ENCODE data around the gene PLCB4.

PLCB4 gene

DNA sequence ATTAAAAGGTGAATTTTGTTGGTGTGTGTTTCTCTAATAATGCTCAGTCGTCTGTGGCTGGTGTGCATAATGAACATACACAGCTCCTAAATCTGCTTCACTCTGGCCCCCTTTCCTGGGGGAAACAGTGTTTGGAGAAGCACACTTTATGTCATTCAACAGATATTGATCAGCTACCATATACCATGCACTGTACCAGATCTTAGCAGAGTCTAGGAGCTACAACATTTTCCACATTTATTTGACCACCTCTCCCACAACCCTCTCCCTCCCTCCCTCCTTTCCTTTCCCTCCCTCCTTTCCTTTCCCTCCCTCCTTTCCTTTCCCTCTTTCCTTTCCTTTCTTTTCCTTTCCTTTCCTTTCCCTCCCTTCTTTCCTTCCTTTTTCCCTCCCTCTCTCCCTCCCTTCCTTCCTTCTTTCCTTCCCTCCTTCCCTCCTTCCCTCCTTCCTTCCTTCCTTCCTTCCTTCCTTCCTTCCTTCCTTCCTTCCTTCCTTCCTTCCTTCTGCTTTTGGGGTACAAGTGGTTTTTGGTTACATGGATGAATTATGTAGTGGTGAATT is 85.7 kb downstream of the PLCB4 start:
- no peak for TF ChIP-seq CTCF (IDR thresholded peaks at IDR 0.05; ENCODE audit: low read depth, low read length)
- DNase-seq (ENCODE audit: extremely low read depth, low read depth) = no peak

- DNase-seq (ENCODE audit: extremely low read depth, low read depth) = no peak
- TF ChIP-seq CTCF (IDR thresholded peaks at IDR 0.05; ENCODE audit: low read depth, low read length) = no peak
Measured at GRCh38 chr20:9156529-9157280, 87.8 kb downstream of the PLCB4 start.

GRCh38 chr20:9160331-9160730 is 91.4 kb downstream of the PLCB4 start:
- DNase-seq (ENCODE audit: extremely low read depth, low read depth) = no peak
- no peak for TF ChIP-seq CTCF (IDR thresholded peaks at IDR 0.05; ENCODE audit: low read depth, low read length)

DNA sequence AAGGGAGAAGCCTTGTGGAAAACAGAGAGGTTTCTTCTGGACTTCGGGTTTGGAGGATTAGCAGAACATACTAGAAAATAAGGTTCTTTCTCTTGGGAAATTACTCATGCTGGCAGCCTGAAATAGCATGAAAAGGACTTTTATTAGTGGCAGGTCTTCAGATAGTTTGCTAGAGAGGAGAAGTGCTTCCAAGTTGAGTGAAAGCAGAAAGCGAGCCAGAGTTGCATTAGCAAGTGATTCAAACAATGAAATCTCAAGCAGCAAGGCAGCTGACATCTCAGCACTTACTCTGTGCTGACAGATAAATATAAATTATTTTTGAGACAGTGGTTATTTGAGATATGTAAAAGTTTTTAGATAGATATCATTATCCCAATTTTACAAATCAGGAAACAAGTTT is 91.9 kb downstream of the PLCB4 start:
- DNase-seq (ENCODE audit: extremely low read depth, low read depth) = no peak
- no peak for TF ChIP-seq CTCF (IDR thresholded peaks at IDR 0.05; ENCODE audit: low read depth, low read length)

DNA sequence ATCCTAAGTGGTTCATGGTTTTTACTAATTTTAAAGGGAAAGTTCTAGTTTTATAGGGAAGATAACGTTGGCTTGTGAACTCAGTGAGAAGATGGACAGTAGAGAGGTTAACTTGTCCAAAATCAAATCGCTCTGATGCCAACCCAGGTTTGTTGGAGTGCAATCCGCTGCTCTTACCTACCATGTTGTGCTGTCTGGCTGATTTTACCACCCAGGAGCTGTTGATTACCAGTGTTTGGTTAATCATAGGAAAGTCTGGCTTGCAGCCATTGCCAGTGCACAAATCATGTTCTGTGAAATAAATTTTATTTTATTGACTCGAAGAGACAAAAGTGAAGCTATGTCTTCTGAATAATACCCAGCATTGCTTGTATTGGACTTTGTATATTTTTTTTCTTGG is 92.4 kb downstream of the PLCB4 start:
- TF ChIP-seq CTCF (IDR thresholded peaks at IDR 0.05; ENCODE audit: low read depth, low read length) = no peak
- no peak for DNase-seq (ENCODE audit: extremely low read depth, low read depth)

DNA sequence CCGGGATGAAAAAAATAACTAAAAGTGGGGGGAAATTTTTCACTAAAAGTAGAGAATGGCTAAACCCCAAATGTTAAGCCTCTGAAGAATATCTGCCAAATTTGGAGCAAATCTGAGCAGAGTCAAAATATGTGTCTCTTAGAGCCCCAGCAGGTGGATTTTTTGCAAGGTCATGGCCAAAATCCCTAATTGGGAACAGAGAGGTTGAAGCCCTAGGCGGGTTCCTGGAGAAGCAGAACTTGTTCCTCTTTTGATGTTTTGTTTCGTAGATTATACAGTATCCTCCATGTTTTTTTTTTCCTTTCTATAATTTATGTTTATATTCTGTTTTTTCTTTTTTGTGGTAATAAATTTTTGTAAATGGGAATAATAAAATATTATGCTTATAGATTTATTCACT is 94.4 kb downstream of the PLCB4 start:
- DNase-seq (ENCODE audit: extremely low read depth, low read depth) = no peak
- no peak for TF ChIP-seq CTCF (IDR thresholded peaks at IDR 0.05; ENCODE audit: low read depth, low read length)

DNA sequence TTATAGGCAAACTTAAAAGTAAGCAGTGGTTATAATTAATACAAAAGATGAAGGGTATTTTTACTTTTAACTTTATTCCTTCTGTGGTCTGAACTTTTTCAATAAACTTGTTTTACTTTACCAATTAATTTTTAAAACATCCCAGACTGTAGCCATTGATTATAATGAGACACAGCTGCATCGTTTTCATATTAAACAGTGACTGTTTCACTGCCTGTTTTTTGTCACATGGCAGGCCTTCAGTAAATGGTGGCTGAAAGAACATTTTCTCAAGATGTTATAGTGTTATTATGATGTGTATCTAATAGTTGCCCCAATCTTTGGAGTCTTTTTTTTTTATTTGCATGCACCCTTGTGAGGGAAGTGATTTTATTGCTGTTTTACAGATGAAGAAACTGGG is 95.1 kb downstream of the PLCB4 start:
- DNase-seq (ENCODE audit: extremely low read depth, low read depth) = no peak
- no peak for TF ChIP-seq CTCF (IDR thresholded peaks at IDR 0.05; ENCODE audit: low read depth, low read length)
